ENCODE results near the gene ERICH4.

DNA sequence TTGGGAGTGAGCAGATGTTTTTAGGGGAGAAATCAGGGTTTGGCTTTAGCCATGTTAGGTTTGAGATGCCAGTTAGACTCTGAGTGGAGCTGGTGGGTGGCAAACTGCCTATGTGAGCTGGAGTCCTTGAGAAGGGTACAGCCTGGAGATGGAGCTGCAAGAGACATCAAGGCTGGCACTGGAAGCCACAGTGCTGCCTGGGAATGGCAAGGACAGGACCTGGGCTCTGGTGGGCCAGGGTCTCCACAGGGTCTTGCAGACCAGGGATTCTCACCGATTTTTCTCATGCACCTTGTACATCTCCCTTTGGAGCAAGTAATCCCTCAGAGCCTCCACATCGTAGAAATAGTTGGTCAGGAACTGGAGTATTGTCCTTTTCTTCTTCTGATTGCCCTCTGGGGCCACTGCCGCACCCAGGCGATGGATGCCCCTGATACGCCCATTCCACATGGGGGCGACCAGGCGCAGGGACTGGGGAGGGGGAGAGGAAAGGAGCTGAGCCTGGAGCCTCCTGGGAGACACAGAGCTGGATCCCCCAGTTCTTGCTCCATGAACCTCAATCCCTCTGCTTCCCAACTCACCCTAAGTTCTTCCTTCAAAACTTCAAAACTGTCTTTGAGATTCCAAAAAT, 4.9 kb upstream of the ERICH4 start:
- TF ChIP-seq CTCF (IDR thresholded peaks at IDR 0.05) (no peak), RFX5 (IDR thresholded peaks at IDR 0.05) (no peak)
